C4-2B (cell line): Measurements from ENCODE around the gene TMPRSS9.

Source experiments
- ZFX ChIP-seq: fragments of 450-650 bp; IDR thresholded peaks from 2 replicates; pipeline ENCODE4 v1.6.1; 2017
- TF ChIP-seq, protein P1 (sequence below): fragments of 450-650 bp; conservative IDR thresholded peaks from 2 replicates; pipeline ENCODE4 v1.5.1; 2017; ENCODE audit warnings: mild to moderate bottlenecking

- TF ChIP-seq, protein P1, sequence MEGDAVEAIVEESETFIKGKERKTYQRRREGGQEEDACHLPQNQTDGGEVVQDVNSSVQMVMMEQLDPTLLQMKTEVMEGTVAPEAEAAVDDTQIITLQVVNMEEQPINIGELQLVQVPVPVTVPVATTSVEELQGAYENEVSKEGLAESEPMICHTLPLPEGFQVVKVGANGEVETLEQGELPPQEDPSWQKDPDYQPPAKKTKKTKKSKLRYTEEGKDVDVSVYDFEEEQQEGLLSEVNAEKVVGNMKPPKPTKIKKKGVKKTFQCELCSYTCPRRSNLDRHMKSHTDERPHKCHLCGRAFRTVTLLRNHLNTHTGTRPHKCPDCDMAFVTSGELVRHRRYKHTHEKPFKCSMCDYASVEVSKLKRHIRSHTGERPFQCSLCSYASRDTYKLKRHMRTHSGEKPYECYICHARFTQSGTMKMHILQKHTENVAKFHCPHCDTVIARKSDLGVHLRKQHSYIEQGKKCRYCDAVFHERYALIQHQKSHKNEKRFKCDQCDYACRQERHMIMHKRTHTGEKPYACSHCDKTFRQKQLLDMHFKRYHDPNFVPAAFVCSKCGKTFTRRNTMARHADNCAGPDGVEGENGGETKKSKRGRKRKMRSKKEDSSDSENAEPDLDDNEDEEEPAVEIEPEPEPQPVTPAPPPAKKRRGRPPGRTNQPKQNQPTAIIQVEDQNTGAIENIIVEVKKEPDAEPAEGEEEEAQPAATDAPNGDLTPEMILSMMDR: no peak
- TF ChIP-seq ZFX: no peak
Measured at GRCh38 chr19:2475018-2475701, 115.1 kb downstream of the TMPRSS9 start.
